ENCODE measurements around the gene CHCHD3.

DNA sequence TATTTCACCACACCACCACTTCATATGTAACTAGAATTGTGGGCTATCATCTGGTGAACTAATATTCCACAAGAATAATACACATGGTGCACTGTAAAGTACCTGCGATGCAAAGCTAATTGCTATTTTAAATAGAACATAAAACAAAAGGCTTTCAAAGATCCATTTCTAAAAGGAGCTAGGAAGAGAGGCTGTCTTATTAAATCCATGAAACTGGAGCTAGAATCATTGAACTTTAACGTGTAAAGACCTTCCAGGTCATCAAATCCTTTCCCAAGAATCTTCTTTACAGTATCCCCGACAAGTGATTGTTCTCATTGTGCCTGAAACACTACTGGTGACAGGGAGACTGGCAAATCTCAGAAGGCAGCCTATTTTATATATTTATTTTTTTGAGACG is 224.9 kb downstream of the CHCHD3 start:
- no peak for TF ChIP-seq CTCF (IDR thresholded peaks at IDR 0.05)
- TF ChIP-seq POLR2A (IDR thresholded peaks at IDR 0.05): no peak

All from right lobe of liver (tissue), 4 donors.